ENCODE results near the gene OR4K13.

The OR4K13 gene, protein sequence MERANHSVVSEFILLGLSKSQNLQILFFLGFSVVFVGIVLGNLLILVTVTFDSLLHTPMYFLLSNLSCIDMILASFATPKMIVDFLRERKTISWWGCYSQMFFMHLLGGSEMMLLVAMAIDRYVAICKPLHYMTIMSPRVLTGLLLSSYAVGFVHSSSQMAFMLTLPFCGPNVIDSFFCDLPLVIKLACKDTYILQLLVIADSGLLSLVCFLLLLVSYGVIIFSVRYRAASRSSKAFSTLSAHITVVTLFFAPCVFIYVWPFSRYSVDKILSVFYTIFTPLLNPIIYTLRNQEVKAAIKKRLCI

DNA sequence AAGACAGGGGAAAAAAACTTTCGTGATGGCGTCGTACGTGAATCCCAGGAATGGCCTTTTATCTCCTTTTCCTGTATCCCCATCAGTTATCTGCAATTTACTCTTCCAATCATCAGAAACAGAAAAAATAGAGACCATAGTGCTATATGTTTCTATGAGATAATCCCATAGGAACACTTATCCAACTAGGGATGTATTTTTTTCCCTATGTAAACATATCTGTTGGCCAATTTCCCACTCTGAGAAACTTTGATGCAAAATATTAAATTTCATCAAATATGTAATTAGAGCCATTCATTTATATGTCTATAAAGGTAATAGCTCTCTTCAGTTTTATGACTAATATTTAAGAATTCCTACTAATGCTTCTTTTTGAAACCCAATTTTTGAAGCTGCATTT is at the start of gene OR4K13:
TSS of gene OR4K13 (minus strand) at position 101 of the 400 bp plus-strand sequence. CDS start 1,280 bp downstream, outside the sequence.
- no peak for DNase-seq

DNA sequence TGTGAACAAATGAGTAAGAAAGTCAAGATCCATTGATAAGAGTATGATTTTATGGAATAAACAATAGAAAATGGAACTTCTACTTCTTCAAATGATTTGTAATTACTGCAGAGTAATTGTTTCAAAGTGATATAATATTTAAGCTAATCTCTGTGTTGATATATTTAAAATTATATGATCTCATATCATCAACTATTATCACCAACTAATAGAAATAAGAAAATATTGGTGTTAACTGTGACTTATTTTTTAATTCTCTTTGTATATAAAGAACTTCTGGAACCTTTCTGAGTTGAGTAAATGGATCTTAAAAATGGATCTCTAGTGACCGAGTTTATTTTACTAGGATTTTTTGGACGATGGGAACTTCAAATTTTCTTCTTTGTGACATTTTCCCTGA is 23.9 kb upstream of the OR4K13 start, which contains the start of gene OR4L1:
TSS of gene OR4L1 (plus strand) at position 301 of the 400 bp plus-strand sequence. CDS start at position 301, 0 bp downstream.
- DNase-seq = no peak

DNA sequence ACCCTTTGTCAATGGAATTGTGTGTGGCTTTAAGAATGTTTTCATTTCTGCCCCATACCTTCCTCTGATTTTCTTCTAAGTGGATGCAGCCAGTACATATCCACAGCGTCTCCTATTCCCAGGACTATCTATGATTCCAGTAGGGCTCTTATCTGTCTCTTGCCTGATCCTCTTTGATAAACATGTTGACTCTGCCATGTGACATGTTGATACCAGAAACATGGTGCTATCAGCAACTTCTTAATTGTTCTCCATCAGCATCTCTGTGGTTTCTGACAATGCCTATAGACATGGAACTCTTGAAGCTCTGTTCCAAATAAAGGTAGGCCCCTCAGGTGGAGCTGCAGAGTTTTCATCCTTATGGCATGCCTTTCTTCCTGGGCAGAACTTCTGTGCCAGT is 12.4 kb upstream of the OR4K13 start:
- DNase-seq = no peak

DNA sequence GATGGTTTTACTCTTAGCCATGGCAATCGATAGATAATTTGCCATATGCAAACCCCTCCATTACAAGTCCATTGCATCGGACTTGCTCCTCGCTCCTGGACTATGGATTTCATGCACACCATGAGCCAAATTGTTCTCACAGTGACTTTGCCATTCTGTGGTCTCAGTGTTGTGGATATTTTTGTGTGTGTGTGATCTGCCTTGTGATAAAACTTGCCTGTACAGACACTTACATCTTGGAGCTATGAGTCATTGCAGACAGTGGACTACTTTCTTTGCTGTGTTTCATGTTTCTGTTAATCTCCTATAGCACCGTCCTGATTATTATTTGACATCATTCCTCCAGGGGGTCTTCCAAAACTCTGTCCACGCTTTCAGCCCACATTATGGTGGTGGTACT is 8.4 kb upstream of the OR4K13 start:
- no peak for DNase-seq

DNA sequence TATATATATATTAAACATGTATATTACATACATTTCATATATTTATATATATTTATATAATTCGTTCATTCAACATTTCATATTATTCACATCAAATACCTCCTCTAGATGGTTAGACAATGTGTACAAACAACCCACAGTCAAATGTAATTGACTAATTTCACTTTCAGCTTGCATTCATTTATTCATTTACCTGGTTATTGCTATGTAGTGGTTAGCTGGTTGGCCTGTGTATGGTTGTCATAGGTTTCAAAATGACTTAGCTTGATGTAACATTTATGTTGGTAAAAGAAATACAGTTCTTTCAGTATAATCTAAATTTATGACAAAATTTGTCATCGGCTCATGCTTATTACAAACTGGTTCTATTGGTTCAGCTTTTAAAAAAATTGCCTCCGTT is 389 bp downstream of the OR4K13 start:
- DNase-seq = no peak

DNA sequence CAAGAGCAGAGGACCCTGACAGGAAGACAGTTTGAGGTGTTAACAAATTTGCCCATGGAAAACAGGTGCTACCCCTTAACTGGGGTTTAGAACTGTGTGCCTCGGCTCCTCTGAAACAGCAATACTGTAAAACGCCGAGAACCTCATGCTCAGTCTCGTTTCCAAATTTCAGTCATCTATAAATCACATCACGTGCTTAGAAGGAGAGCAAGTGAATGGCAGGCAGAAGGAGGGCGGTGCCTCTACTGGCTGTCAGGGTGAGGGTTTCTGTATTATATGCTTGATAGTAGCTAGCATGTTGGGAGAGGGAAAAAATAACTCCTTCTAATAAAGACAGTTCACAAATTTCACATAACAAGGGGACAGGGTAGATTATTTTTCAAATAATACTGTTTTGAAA is 4.8 kb downstream of the OR4K13 start:
- no peak for DNase-seq

DNA sequence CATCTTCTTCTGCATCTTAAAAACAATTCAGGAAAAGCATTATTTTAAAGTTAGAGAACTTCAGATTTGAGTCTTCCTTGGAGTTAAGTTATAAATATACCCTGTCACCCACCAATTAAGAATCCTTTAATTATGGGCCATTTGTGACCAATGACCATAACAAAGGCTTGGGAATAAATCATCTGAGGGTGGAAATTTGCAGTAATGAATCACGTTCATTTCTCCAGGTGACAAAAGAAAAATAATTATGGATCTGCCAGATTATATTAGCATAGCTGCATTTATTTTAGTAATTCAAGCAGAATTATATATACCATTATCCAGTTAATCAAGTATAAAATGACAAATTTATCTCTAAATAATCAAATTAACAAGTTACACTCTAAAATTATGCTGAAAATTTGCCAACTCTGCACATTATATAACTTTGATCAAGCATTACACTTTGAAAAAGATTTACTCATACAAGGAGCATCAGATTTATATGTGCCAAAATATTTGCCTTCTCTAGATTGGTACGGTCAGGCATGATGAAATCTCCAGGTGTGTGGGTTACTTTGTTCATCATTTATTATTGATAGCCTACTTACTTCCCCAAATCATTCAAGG is 16.5 kb downstream of the OR4K13 start, which contains the start of gene OR4K14:
TSS of gene OR4K14 (minus strand) at position 51 of the 609 bp plus-strand sequence. CDS start 4,114 bp downstream, outside the sequence.
- no peak for DNase-seq

DNA sequence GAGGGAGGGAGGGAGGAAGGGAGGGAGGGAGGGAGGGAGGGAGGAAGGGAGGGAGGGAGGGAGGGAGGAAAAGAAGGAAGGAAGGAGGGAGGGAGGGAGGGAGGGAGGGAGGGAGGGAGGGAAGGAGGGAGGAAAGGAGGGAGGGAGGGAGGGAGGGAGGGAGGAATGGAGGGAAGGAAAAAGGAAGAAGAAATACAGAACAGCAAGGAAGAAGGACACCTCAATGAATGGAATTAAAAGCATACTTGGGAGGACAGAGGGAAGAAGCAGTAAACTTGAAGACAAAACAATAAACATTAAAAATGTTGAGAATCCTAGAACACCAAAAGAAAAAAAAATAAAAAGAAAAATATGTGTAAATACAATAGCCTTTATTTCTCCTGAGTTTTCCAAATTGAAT is 27.7 kb downstream of the OR4K13 start:
- no peak for DNase-seq

DNA sequence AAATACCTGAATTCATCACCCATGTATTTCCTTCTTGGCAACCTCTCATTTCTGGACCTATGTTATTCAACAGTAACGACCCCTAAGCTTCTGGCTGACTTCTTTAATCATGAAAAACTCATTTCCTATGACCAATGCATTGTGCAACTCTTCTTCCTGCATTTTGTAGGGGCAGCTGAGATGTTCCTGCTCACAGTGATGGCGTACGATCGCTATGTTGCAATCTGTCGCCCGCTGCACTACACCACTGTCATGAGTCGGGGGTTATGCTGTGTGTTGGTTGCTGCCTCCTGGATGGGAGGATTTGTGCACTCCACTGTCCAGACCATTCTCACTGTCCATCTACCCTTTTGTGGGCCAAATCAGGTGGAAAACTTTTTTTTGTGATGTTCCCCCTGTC is 33.5 kb downstream of the OR4K13 start:
- no peak for DNase-seq

DNA sequence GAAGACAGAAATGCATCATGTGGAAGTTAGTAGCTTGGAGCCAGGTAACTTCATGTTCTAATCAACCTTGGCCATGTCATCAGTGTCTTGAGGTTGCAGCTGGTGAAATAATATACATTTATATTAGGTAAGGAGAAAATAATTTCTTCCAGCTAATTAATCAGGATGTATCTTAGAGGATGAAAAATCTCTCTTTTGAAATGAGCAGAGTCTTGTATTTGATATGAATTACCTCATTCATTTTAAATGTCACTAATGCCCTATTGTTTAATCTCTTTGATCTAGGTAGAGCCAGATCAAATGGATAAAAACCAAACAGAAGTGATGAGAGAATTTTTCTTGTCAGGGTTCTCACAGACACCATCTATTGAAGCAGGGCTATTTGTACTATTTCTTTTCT is 34.0 kb downstream of the OR4K13 start, which contains the start of gene OR4Q2:
TSS of gene OR4Q2 (plus strand) at position 301 of the 400 bp plus-strand sequence.
- no peak for DNase-seq

DNA sequence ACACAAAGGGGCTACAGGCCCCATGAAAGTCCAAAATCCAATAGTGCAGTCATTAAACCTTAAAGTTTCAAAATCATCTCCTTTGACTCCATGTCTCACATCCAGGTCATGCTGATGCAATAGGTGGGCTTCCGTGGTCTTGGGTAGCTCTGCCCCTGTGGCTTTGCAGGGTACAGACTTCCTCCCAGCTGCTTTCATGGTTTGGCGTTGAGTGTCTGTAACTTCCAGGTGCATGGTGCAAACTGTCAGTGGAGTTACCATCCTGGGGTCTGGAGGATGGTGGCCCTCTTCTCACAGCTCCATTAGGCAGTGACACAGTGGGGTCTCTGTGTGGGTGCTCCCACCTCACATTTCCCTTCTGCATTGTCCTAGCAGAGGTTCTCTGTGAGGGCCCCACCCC is 42.4 kb downstream of the OR4K13 start:
- DNase-seq = no peak
